Gastroesophageal sphincter (tissue), 3 donors: ENCODE results near the gene GATAD1.

Experiments
- POLR2A ChIP-seq, 2 donors: fragments of 450-650 bp; IDR thresholded peaks; one replicate each; pipeline ENCODE4 v1.6.1; 2017; ENCODE audit warnings: antibody characterized with exemption in 2 of 2, mild to moderate bottlenecking in 2 of 2, moderate library complexity in 1 of 2
- TF ChIP-seq, protein P1 (sequence below), 4 experiments: fragments of 200-600 bp in 2 of 4; fragments of 450-650 bp in 2 of 4; sonication (generic) in 1 of 4; IDR thresholded peaks; one replicate each; pipeline ENCODE4 v1.5.1; 2017 to 2019; ENCODE audit warnings: antibody characterized with exemption in 4 of 4, mild to moderate bottlenecking in 2 of 4, moderate library complexity in 2 of 4

DNA sequence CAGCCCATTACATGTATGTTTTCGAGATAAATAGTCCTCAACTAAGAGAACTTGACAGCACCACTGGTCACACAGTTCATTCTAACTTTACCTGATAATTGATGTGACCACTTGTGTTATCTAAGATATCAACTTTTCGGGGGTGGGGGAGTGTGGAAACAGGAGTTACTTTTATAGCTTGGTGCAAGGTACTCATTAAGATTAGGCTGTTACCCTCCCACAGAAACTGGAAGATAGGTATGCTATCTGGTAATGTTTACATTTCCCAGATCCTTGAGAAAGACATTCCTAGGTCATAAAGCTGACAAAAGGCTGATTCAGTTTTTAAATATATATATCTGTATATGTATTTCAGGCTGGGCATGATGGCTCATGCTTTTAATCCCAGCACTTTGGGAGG, 19.4 kb downstream of the GATAD1 start:
- TF ChIP-seq POLR2A (IDR thresholded peaks at IDR 0.05): no peak
- TF ChIP-seq, protein P1, sequence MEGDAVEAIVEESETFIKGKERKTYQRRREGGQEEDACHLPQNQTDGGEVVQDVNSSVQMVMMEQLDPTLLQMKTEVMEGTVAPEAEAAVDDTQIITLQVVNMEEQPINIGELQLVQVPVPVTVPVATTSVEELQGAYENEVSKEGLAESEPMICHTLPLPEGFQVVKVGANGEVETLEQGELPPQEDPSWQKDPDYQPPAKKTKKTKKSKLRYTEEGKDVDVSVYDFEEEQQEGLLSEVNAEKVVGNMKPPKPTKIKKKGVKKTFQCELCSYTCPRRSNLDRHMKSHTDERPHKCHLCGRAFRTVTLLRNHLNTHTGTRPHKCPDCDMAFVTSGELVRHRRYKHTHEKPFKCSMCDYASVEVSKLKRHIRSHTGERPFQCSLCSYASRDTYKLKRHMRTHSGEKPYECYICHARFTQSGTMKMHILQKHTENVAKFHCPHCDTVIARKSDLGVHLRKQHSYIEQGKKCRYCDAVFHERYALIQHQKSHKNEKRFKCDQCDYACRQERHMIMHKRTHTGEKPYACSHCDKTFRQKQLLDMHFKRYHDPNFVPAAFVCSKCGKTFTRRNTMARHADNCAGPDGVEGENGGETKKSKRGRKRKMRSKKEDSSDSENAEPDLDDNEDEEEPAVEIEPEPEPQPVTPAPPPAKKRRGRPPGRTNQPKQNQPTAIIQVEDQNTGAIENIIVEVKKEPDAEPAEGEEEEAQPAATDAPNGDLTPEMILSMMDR (IDR thresholded peaks at IDR 0.05): no peak
